IMR-90 (cell line): Measurements from ENCODE around the gene DACH1. TPM values are rescaled to one million over a fixed set of nuclear protein-coding genes. Genes with fewer than 3 reads are reported as not detected.

Experiments used
- ATAC-seq: fragments of 200-7000 bp; cut with Tn5 transposase; 2 replicates; pipeline ENCODE4 v1.9.1; 2020; ENCODE audit warnings: low read depth, mild to moderate bottlenecking, moderate library complexity
- BruUV-seq: library from RNA; stranded (reverse); fragments of 400-500 nt; replicated peaks from 2 replicates; lab custom pipeline; 2021; lab: Mats Ljungman, UMichigan
- CTCF ChIA-PET: fragments of 300-600 bp; formaldehyde crosslinking; extraction: SDS; loops from one replicate; lab custom pipeline; 2021; ENCODE audit warnings: antibody characterized with exemption; lab: Yijun Ruan, JAX
- POLR2A ChIA-PET: fragments of 300-600 bp; sonication (Branson Sonifier 250); formaldehyde crosslinking; loops from one replicate; lab custom pipeline; 2022; ENCODE audit warnings: antibody characterized with exemption; ENCODE audit not compliant: unreplicated experiment; lab: Charles Lee
- DNase-seq: peaks from one replicate; pipeline ENCODE4 v3.0.0; 2013
- H2AFZ ChIP-seq: replicated peaks from 2 replicates; pipeline ENCODE3; 2013; ENCODE audit warnings: low read length, mild to moderate bottlenecking; ENCODE audit not compliant: poor library complexity
- H2AK5ac ChIP-seq: 2 replicates; pipeline ENCODE4 v1.6.1; 2013; ENCODE audit warnings: low read depth, low read length, inconsistent platforms
- H2AK9ac ChIP-seq: replicated peaks from 2 replicates; pipeline ENCODE3; 2013; ENCODE audit warnings: mild to moderate bottlenecking, low read depth, low read length, moderate library complexity; ENCODE audit not compliant: poor library complexity
- H2BK120ac ChIP-seq: 2 replicates; pipeline ENCODE4 v1.6.1; 2013; ENCODE audit warnings: low read depth, low read length, inconsistent platforms
- H2BK15ac ChIP-seq: 3 replicates; pipeline ENCODE4 v1.6.1; 2013; ENCODE audit warnings: low read depth, low read length, inconsistent platforms
- H2BK20ac ChIP-seq: 2 replicates; pipeline ENCODE4 v1.6.1; 2013; ENCODE audit warnings: low read depth, mild to moderate bottlenecking, inconsistent platforms, low read length, moderate library complexity
- H2BK5ac ChIP-seq: 2 replicates; pipeline ENCODE4 v1.6.1; 2013; ENCODE audit warnings: mild to moderate bottlenecking, low read depth, low read length, inconsistent platforms; ENCODE audit not compliant: poor library complexity, severe bottlenecking
- H3K14ac ChIP-seq: replicated peaks from 2 replicates; pipeline ENCODE4 v1.6.1; 2013; ENCODE audit warnings: low read depth, low read length, inconsistent platforms
- H3K18ac ChIP-seq: 2 replicates; pipeline ENCODE4 v1.6.1; 2013; ENCODE audit warnings: low read depth, low read length, control low read depth
- H3K23ac ChIP-seq: 2 replicates; pipeline ENCODE4 v1.6.1; 2013; ENCODE audit warnings: low read depth, low read length, inconsistent platforms
- H3K27ac ChIP-seq: 2 replicates; pipeline ENCODE4 v1.5.1; 2013; ENCODE audit warnings: mild to moderate bottlenecking, control low read depth, low read length; ENCODE audit not compliant: insufficient read depth
- H3K27me3 ChIP-seq: 2 replicates; pipeline ENCODE4 v1.6.1; 2013; ENCODE audit warnings: low read length; ENCODE audit not compliant: control insufficient read depth, insufficient read depth
- H3K36me3 ChIP-seq: 2 replicates; pipeline ENCODE4 v1.6.1; 2013; ENCODE audit warnings: low read length, mixed read lengths; ENCODE audit not compliant: control insufficient read depth, insufficient read depth
- H3K4ac ChIP-seq: 2 replicates; pipeline ENCODE4 v1.6.1; 2013; ENCODE audit warnings: low read depth, low read length, inconsistent platforms
- H3K4me1 ChIP-seq: 2 replicates; pipeline ENCODE4 v1.6.1; 2013; ENCODE audit warnings: low read length, mixed read lengths; ENCODE audit not compliant: control insufficient read depth, insufficient read depth
- H3K4me2 ChIP-seq: 2 replicates; pipeline ENCODE4 v1.6.1; 2013; ENCODE audit warnings: low read depth, mild to moderate bottlenecking, control low read depth, low read length, moderate library complexity
- H3K4me3 ChIP-seq: 2 replicates; pipeline ENCODE4 v1.5.1; 2013; ENCODE audit warnings: low read depth, mild to moderate bottlenecking, control low read depth, low read length, moderate library complexity; ENCODE audit not compliant: insufficient read depth
- H3K56ac ChIP-seq: 2 replicates; pipeline ENCODE4 v1.6.1; 2013; ENCODE audit warnings: low read length, inconsistent platforms; ENCODE audit not compliant: insufficient read depth; ENCODE audit errors: extremely low read depth
- H3K79me1 ChIP-seq, 2 experiments: 2 replicates each; pipeline ENCODE4 v1.6.1; 2013; ENCODE audit warnings: low read length in 2 of 2, inconsistent platforms in 1 of 2, low read depth in 1 of 2
- H3K9ac ChIP-seq: 2 replicates; pipeline ENCODE4 v1.6.1; 2013; ENCODE audit warnings: low read depth, low read length, control low read depth
- H3K9me1 ChIP-seq: 2 replicates; pipeline ENCODE4 v1.6.1; 2013; ENCODE audit warnings: low read length, inconsistent platforms; ENCODE audit not compliant: insufficient read depth
- H3K9me3 ChIP-seq: 2 replicates; pipeline ENCODE4 v1.6.1; 2013; ENCODE audit warnings: low read length; ENCODE audit not compliant: control insufficient read depth, insufficient read depth
- H4K20me1 ChIP-seq: 2 replicates; pipeline ENCODE4 v1.6.1; 2013; ENCODE audit warnings: low read length, inconsistent platforms; ENCODE audit not compliant: insufficient read depth
- H4K5ac ChIP-seq: 2 replicates; pipeline ENCODE4 v1.6.1; 2013; ENCODE audit warnings: mild to moderate bottlenecking, low read depth, low read length, control low read depth
- H4K8ac ChIP-seq, 2 experiments: 2 replicates each; pipeline ENCODE4 v1.6.1; 2013; ENCODE audit warnings: low read depth in 2 of 2, low read length in 2 of 2, control low read depth in 1 of 2, inconsistent platforms in 1 of 2
- H4K91ac ChIP-seq: 2 replicates; pipeline ENCODE4 v1.6.1; 2013; ENCODE audit warnings: low read depth, low read length, inconsistent platforms; ENCODE audit not compliant: insufficient read depth
- BHLHE40 ChIP-seq: fragments of 150-350 bp; IDR thresholded peaks from 2 replicates; pipeline ENCODE4 v1.6.1; 2016; ENCODE audit warnings: mild to moderate bottlenecking, low read depth, low read length
- CEBPB ChIP-seq: IDR thresholded peaks from 2 replicates; pipeline ENCODE4 v1.6.1; 2012; ENCODE audit warnings: low read depth, low read length, improper control_type of control experiment
- CHD1 ChIP-seq: IDR thresholded peaks from 2 replicates; pipeline ENCODE4 v1.6.1; 2012; ENCODE audit warnings: low read depth, low read length, improper control_type of control experiment
- FOS ChIP-seq: fragments of 150-350 bp; IDR thresholded peaks from 2 replicates; pipeline ENCODE4 v1.6.1; 2016; ENCODE audit warnings: low read depth, low read length
- MAFK ChIP-seq: IDR thresholded peaks from 2 replicates; pipeline ENCODE4 v1.6.1; 2012; ENCODE audit warnings: low read depth, low read length, improper control_type of control experiment
- MXI1 ChIP-seq: IDR thresholded peaks from 2 replicates; pipeline ENCODE4 v1.6.1; 2012; ENCODE audit warnings: low read depth, mild to moderate bottlenecking, low read length, moderate library complexity, borderline replicate concordance
- NFE2L2 ChIP-seq: fragments of 150-350 bp; IDR thresholded peaks from 2 replicates; pipeline ENCODE4 v1.6.1; 2016; ENCODE audit warnings: low read depth, mild to moderate bottlenecking, low read length
- POLR2A ChIP-seq: IDR thresholded peaks from 2 replicates; pipeline ENCODE4 v1.6.1; 2012; ENCODE audit warnings: mild to moderate bottlenecking, low read depth, low read length
- RAD21 ChIP-seq: IDR thresholded peaks from 2 replicates; pipeline ENCODE4 v1.6.1; 2012; ENCODE audit warnings: low read length, improper control_type of control experiment
- RCOR1 ChIP-seq: IDR thresholded peaks from 2 replicates; pipeline ENCODE4 v1.6.1; 2012; ENCODE audit warnings: mild to moderate bottlenecking, low read length, improper control_type of control experiment; ENCODE audit not compliant: insufficient replicate concordance
- RFX5 ChIP-seq: IDR thresholded peaks from 2 replicates; pipeline ENCODE4 v1.8.0; 2012; ENCODE audit warnings: low read depth, mild to moderate bottlenecking, low read length, moderate library complexity
- SMC3 ChIP-seq: fragments of 150-350 bp; IDR thresholded peaks from 2 replicates; pipeline ENCODE4 v1.6.1; 2016; ENCODE audit warnings: low read depth, mild to moderate bottlenecking, antibody characterized with exemption, low read length, moderate library complexity
- WGBS, 2 experiments: methylation state at CpG; one replicate each; pipeline versions ENCODE4 v1.1.5 to v1.1.7; 2013; ENCODE audit warnings: missing lambda C conversion rate in 2 of 2; ENCODE audit not compliant: insufficient read length in 1 of 2; ENCODE audit errors: extremely low coverage in 2 of 2; 5-methylcytosine and 5-hydroxymethylcytosine counted together
- dilution Hi-C: fragments of 300-500 bp; cut with HindIII; formaldehyde crosslinking; loops from one replicate; pipeline ENCODE4 v1.14.3; 2018; ENCODE audit warnings: low sequenced_read_pairs; ENCODE audit not compliant: unreplicated experiment
- in situ Hi-C: fragments of 300-500 bp; cut with MboI; formaldehyde crosslinking; loops from 3 replicates; pipeline ENCODE4 v1.14.3; 2019; ENCODE audit warnings: low sequenced_read_pairs, inconsistent platforms, mixed read lengths
- intact Hi-C: fragments of 100-400 bp; cut with micrococcal nuclease; formaldehyde crosslinking; loops from 2 replicates; pipeline ENCODE4 v1.10.0; 2022
- polyA plus RNA-seq, 3 experiments: library from polyadenylated mRNA; depleted of rRNA; stranded (reverse); fragments of >200 nt; gene quantifications; 2 replicates each; pipeline ENCODE4 v1.2.3, GENCODE V29; 2012; ENCODE audit warnings: low replicate concordance in 1 of 3
- total RNA-seq: library from RNA; depleted of rRNA; stranded (reverse); fragments of >200 nt; gene quantifications from 2 replicates; pipeline ENCODE4 v1.2.3, GENCODE V29; 2012
- TF ChIP-seq, protein P1 (sequence below): fragments of 150-350 bp; IDR thresholded peaks from 2 replicates; pipeline ENCODE4 v1.6.1; 2017; ENCODE audit warnings: mild to moderate bottlenecking, antibody characterized with exemption, low read length, low read depth
- TF ChIP-seq, protein P2 (sequence below): fragments of 150-350 bp; IDR thresholded peaks from 2 replicates; pipeline ENCODE4 v1.6.1; 2016; ENCODE audit warnings: low read depth, mild to moderate bottlenecking, low read length, moderate library complexity, borderline replicate concordance

The DACH1 gene
- total and polyA plus RNA-seq, 2 of the 4 experiments (the other 2 are of a cell fraction): not detected

DNA sequence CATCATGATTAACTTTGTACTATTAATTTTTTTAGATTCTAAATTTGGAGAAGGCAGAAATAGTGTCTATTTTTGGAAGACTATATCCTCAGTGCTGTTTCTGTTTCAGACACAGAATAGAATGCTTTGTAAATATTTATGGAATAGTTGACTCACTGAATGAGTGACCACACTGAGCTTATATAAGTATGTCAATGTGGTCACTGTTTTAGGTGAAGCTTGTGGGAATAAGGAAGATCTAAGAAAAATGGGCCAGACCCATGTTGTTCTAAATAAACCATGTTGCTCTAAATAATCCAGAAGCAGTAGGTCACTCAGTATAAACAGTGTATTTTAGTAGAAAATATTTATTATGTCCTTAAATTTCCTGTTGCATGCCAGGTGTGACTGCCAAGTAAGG, 45.5 kb upstream of the DACH1 start (continued):
- TF ChIP-seq RCOR1: no peak
- TF ChIP-seq, protein P1, sequence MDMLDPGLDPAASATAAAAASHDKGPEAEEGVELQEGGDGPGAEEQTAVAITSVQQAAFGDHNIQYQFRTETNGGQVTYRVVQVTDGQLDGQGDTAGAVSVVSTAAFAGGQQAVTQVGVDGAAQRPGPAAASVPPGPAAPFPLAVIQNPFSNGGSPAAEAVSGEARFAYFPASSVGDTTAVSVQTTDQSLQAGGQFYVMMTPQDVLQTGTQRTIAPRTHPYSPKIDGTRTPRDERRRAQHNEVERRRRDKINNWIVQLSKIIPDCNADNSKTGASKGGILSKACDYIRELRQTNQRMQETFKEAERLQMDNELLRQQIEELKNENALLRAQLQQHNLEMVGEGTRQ: no peak
- TF ChIP-seq RFX5: no peak

DNA sequence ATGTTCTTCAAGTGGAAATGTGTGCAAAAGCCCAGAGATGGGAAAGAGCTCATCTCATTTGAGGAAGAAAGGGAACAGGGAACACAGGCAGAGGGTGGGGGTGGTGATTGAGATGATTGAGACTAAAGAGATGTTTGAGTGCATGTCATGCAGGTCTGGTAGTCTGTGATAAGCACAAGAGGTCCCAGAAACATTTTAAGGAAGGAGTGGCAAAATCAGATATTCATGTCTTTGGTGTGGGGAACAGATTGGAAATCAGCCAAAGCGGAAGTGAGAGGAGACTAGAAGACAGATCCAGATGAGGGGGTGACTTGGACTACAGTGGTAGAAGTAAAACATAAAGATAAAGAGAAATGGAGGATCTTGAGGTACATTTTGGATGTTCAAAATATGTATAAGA, 39.4 kb upstream of the DACH1 start:
- Histone ChIP-seq H4K5ac (no peak overlapping the region), H3K27ac (no peak overlapping the region), H2AFZ (no peak overlapping the region), H3K9me3 (no peaks in the 10 kb centered on the region), H2BK15ac (no peak overlapping the region), H3K79me1 (no peaks in the 10 kb centered on the region), H2BK20ac (no peak overlapping the region), H3K27me3 (no peaks in the 10 kb centered on the region), H3K36me3 (no peaks in the 10 kb centered on the region), H3K18ac (no peak overlapping the region), H2AK5ac (no peak overlapping the region), H3K9me1 (no peaks in the 10 kb centered on the region), H4K20me1 (no peaks in the 10 kb centered on the region), H3K56ac (no peak overlapping the region), H2BK120ac (no peak overlapping the region), H3K4me1 (no peaks in the 10 kb centered on the region), H3K4me2 (no peak overlapping the region), H3K23ac (no peak overlapping the region), H4K8ac (no peak overlapping the region), H3K9ac (no peak overlapping the region), H2AK9ac (no peak overlapping the region), H2BK5ac (no peak overlapping the region), H3K4me3 (no peak overlapping the region), H4K91ac (no peak overlapping the region), H3K14ac (no peak overlapping the region), H3K4ac (no peak overlapping the region)
- POLR2A ChIA-PET: no interaction called here
- BruUV-seq: no TSS peak
- dilution Hi-C loops: no loop called here
- ATAC-seq (no peak), DNase-seq (no peak)
- in situ Hi-C loops: no loop called here
- intact Hi-C loops: no loop called here
- CTCF ChIA-PET: no interaction called here
- WGBS, 2 experiments: 88% methylated on average over 1 of the region's 1 CpG; no CpG with 5 or more reads in 1 of the 2 experiments
- no peak for TF ChIP-seq CHD1
- TF ChIP-seq CEBPB: no peak
- TF ChIP-seq MXI1: no peak
- no peak for TF ChIP-seq BHLHE40
- TF ChIP-seq MAFK: no peak
- no peak for TF ChIP-seq POLR2A
- TF ChIP-seq, protein P1: no peak
- TF ChIP-seq, protein P2, sequence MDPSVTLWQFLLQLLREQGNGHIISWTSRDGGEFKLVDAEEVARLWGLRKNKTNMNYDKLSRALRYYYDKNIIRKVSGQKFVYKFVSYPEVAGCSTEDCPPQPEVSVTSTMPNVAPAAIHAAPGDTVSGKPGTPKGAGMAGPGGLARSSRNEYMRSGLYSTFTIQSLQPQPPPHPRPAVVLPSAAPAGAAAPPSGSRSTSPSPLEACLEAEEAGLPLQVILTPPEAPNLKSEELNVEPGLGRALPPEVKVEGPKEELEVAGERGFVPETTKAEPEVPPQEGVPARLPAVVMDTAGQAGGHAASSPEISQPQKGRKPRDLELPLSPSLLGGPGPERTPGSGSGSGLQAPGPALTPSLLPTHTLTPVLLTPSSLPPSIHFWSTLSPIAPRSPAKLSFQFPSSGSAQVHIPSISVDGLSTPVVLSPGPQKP: no peak
- TF ChIP-seq RFX5: no peak
- no peak for TF ChIP-seq NFE2L2
- TF ChIP-seq RAD21: no peak
- no peak for TF ChIP-seq RCOR1
- TF ChIP-seq SMC3: no peak
- no peak for TF ChIP-seq FOS
